HG03521 (cell line): ENCODE results near the gene KDM4D.
"Not testable (repeated sequence)": the region's sequence is repeated elsewhere in the genome, so short reads cannot be mapped to it uniquely, and the experiment has no call there.

ENCODE experiments used
- ATAC-seq: cut with Tn5 transposase; IDR thresholded peaks from one replicate; pipeline ENCODE4 v1.9.1; 2021; ENCODE audit warnings: mild to moderate bottlenecking, moderate library complexity; ENCODE audit not compliant: unreplicated experiment

The KDM4D gene

GRCh38 chr11:95025594-95025993, 52.1 kb downstream of the KDM4D start:
- ATAC-seq: not testable (repeated sequence)

DNA sequence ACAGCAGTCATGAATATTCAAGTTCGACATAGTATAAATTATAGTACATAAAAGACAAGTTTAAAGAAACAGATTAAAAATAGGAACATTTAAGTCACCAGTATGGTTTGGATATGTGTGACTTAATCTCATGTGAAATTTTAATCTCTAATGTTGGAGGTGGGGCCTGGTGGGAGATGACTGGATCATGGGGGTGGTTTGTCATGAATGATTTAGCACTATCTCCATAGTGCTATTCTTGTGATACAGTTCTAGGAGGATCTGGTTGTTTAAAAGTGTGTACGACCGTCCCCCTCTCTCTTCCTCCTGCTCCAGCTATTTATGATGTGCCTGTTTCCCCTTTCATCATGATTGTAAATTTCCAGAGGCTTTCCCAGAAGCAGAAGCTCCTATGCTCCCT, 54.8 kb downstream of the KDM4D start:
- ATAC-seq: no peak

DNA sequence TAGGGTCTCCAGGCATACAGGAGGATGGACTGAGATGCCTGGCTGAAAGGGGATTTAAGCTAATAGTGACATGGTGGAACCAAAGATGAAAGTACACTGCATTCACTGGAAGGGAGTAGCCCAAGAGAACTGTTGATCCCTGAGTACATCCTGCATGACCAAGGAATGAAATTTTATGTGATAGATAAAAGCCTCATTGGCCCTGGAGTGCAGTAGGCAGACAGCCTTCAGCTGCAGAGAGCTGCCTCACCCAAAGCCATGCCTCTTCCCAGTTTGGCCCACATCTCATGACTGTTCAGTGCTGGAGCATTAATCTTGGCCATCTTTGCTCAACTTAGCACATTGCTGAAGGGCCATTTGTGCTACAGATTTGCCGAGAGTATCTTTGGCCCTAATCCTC, 59.5 kb downstream of the KDM4D start:
- ATAC-seq: no peak

GRCh38 chr11:95035316-95035715, 61.8 kb downstream of the KDM4D start:
- no peak for ATAC-seq

DNA sequence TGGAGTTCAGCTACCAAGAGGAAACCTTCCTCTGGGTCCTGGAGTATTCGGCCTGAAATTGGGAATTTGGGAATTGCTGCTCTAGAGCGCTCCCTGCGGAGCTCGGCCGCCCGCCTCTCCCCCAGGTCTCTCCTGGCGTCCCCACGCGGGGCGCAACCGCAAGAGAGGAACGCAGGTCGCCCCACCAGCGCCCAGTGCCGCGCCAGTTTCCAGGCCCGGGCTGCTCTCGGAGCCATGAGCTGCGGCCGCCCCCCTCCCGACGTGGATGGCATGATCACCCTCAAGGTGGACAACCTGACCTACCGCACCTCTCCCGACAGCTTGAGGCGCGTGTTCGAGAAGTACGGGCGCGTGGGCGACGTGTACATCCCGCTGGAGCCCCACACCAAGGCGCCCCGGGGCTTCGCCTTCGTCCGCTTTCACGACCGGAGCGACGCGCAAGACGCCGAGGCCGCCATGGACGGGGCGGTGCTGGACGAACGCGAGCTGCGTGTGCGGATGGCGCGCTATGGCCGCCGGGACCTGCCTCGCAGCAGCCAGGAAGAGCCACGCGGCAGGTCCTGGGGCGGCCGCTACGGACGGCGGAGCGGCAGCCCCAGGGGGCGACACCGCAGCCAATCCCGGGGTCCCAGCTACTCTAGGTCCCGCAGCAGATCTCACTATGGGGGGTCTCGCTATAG, 64.0 kb downstream of the KDM4D start:
- ATAC-seq: not testable (repeated sequence)

DNA sequence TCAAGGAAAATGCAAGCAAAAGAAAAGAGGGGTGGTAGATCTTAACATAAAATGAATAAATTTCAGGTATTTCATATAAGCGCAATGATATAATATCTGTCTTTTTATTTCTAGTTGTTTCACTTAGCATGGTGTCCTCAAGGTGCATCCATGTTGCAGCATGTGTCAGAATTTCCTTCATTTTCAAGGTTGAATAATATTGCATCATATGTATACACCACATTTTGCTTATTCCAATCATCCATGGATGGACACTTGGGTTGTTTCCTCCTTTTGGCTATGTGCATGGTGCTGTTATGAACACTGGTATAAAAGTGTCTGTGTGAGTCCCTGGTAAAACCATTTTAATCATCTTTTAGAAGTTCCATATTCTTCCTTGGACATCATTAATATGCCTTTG, 68.7 kb downstream of the KDM4D start:
- ATAC-seq: no peak

GRCh38 chr11:95042906-95043305, 69.4 kb downstream of the KDM4D start:
- ATAC-seq: no peak

- no peak for ATAC-seq
These were observed 70.5 kb downstream of the KDM4D start for GRCh38 chr11:95044010-95044409.

GRCh38 chr11:95045812-95046211, 72.3 kb downstream of the KDM4D start:
- ATAC-seq: no peak
